ENCODE measurements around the gene CCZ1.
"Not testable (repeated sequence)": the region's sequence is repeated elsewhere in the genome, so short reads cannot be mapped to it uniquely, and the experiment has no call there.

The CCZ1 gene

DNA sequence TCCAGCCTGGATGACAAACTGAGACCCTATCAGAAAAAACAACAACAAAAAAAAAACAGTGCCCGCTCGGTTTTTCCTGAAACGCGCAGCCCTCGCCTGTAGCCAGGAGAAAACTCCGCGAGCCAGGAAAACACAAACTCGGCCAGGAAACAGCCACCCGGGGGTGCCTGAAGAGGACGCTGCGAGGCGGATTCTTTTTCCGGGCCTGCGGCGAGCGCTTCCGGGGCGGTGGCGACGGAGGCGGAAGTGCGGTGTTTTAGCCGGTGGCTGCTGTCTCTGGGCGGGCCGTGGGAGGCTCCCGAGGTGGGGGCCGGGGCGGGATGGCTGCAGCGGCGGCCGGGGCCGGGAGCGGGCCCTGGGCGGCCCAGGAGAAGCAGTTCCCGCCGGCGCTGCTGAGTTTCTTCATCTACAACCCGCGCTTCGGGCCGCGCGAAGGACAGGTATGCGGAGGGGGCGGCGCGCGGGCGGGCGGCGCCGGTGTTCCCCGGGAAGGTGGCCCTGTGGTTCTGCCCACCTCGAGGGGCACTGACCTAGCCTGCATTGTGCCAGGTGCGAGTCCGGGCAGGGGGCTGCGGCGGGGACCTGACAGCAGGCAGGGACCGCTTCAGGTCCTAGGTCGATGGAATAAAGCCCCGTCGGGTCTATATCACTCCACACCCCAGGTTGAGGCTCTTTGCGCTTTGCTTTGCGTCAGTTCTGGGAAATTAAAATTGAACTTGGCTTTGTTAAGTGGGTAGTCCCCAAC lies at the start of gene CCZ1:
Gene CCZ1 (plus strand): TSS at position 254 of the 745 bp plus-strand sequence. CDS start 67 bp downstream, at position 321.
- not testable (repeated sequence) for H3K9ac ChIP-seq (ENCODE audit: low read depth, low read length); H3K27ac ChIP-seq (ENCODE audit: low read length); H3K4me1 ChIP-seq (ENCODE audit: insufficient read depth, low read length); H3K27me3 ChIP-seq (ENCODE audit: insufficient read depth, low read length); H3K9me3 ChIP-seq (ENCODE audit: insufficient read depth, low read depth, low read length); H3K36me3 ChIP-seq (ENCODE audit: insufficient read depth, low read depth, low read length)
- peak within 1 kb of the TSS; percentile 52; the same call in 1 of the 2 replicates for H3K4me3 ChIP-seq (ENCODE audit: low read length)

DNA sequence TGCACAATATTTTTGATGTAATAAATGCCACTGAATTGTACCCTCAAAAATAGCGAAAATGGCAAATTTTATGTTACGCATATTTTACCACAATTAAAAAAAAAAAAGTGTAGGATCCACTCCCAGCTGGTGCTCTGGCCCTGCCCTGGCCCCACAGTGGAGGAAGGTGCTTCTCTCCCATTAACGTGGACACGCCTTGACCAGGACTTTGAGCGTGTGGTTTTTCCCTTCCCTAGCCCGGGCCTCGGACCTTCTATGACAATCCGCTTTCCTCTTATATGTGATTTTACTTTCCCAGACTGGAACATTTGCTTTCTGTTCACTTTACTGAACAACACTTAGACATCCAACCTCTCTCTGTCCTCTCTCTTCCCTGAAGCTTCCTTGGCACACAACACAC lies 47.6 kb upstream of the CCZ1 start:
- Histone ChIP-seq H3K36me3 (ENCODE audit: insufficient read depth, low read depth, low read length) (no peaks in the 10 kb centered on the region), H3K4me1 (ENCODE audit: insufficient read depth, low read length) (no peaks in the 10 kb centered on the region), H3K9me3 (ENCODE audit: insufficient read depth, low read depth, low read length) (no peaks in the 10 kb centered on the region)

DNA sequence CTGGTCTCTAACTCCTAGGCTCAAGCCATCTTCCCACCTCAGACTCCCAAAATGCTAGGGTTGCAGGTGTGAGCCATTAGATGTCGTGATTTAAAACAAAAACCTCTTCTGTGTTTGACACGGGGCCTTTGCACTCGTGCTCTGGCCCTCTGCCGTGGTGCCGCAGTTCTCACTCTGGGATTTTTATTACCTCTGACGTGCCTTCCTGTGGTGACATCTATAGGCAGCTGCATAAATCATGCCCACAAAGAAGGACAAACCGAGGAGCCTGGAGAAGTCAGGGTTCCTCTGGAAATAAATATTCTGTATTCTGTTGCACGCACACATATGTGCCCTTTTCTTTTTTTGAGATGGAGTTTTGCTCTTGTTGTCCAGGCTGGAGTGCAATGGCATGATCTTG lies 43.8 kb upstream of the CCZ1 start:
- Histone ChIP-seq H3K4me3 (ENCODE audit: low read length) (no peak overlapping the region), H3K27ac (ENCODE audit: low read length) (no peak overlapping the region), H3K36me3 (ENCODE audit: insufficient read depth, low read depth, low read length) (no peaks in the 10 kb centered on the region), H3K9ac (ENCODE audit: low read depth, low read length) (no peak overlapping the region), H3K4me1 (ENCODE audit: insufficient read depth, low read length) (no peaks in the 10 kb centered on the region), H3K27me3 (ENCODE audit: insufficient read depth, low read length) (no peaks in the 10 kb centered on the region), H3K9me3 (ENCODE audit: insufficient read depth, low read depth, low read length) (no peaks in the 10 kb centered on the region)

More for the DNA sequence above, 47.6 kb upstream of the CCZ1 start:
- no peak overlapping the region for H3K4me3 ChIP-seq (ENCODE audit: low read length)
- H3K27ac ChIP-seq (ENCODE audit: low read length), result no peak overlapping the region
- no peak overlapping the region for H3K9ac ChIP-seq (ENCODE audit: low read depth, low read length)
- H3K27me3 ChIP-seq (ENCODE audit: insufficient read depth, low read length), result no peaks in the 10 kb centered on the region

GRCh38 chr7:5857041-5857575 lies 41.4 kb upstream of the CCZ1 start:
- not testable (repeated sequence) for H3K9ac ChIP-seq (ENCODE audit: low read depth, low read length); H3K27me3 ChIP-seq (ENCODE audit: insufficient read depth, low read length); H3K9me3 ChIP-seq (ENCODE audit: insufficient read depth, low read depth, low read length); H3K36me3 ChIP-seq (ENCODE audit: insufficient read depth, low read depth, low read length); H3K4me1 ChIP-seq (ENCODE audit: insufficient read depth, low read length); H3K27ac ChIP-seq (ENCODE audit: low read length); H3K4me3 ChIP-seq (ENCODE audit: low read length)

GRCh38 chr7:5858494-5858893 lies 40.0 kb upstream of the CCZ1 start:
- not testable (repeated sequence) for H3K4me3 ChIP-seq (ENCODE audit: low read length); H3K9ac ChIP-seq (ENCODE audit: low read depth, low read length); H3K36me3 ChIP-seq (ENCODE audit: insufficient read depth, low read depth, low read length); H3K9me3 ChIP-seq (ENCODE audit: insufficient read depth, low read depth, low read length); H3K27ac ChIP-seq (ENCODE audit: low read length); H3K4me1 ChIP-seq (ENCODE audit: insufficient read depth, low read length); H3K27me3 ChIP-seq (ENCODE audit: insufficient read depth, low read length)

GRCh38 chr7:5861281-5861680 lies 37.3 kb upstream of the CCZ1 start:
- H3K9ac ChIP-seq (ENCODE audit: low read depth, low read length); H3K4me3 ChIP-seq (ENCODE audit: low read length); H3K36me3 ChIP-seq (ENCODE audit: insufficient read depth, low read depth, low read length); H3K27me3 ChIP-seq (ENCODE audit: insufficient read depth, low read length); H3K4me1 ChIP-seq (ENCODE audit: insufficient read depth, low read length); H3K27ac ChIP-seq (ENCODE audit: low read length); H3K9me3 ChIP-seq (ENCODE audit: insufficient read depth, low read depth, low read length): not testable (repeated sequence)

DNA sequence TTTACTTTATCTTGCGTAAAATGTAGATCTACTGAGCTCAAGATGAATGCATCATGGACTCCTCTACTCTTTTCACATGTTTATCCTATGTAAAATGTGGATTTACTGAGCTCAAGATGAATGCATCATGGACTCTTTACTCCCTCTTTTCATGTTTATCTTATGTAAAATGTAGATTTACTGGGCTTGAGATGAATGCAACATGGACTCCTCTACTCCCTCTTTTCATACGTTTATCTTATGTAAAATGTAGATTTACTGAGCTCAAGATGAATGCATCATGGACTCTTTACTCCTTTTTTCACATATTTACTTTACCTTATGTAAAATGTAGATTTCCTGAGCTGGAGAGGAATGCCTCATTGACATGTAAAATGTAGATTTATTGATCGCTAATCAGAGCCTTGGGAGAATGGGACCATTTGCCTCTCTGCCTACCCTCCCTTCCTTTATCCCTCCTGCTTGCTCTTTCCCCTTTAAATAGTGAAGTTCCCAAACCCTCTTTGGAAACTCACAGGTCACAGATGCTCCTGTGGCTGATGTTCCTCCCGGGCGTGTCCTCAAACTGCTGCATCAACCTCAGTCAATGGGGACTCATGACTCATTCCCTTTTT lies 35.7 kb upstream of the CCZ1 start:
- not testable (repeated sequence) for H3K4me3 ChIP-seq (ENCODE audit: low read length); H3K4me1 ChIP-seq (ENCODE audit: insufficient read depth, low read length); H3K9ac ChIP-seq (ENCODE audit: low read depth, low read length); H3K27me3 ChIP-seq (ENCODE audit: insufficient read depth, low read length); H3K27ac ChIP-seq (ENCODE audit: low read length); H3K9me3 ChIP-seq (ENCODE audit: insufficient read depth, low read depth, low read length); H3K36me3 ChIP-seq (ENCODE audit: insufficient read depth, low read depth, low read length)

DNA sequence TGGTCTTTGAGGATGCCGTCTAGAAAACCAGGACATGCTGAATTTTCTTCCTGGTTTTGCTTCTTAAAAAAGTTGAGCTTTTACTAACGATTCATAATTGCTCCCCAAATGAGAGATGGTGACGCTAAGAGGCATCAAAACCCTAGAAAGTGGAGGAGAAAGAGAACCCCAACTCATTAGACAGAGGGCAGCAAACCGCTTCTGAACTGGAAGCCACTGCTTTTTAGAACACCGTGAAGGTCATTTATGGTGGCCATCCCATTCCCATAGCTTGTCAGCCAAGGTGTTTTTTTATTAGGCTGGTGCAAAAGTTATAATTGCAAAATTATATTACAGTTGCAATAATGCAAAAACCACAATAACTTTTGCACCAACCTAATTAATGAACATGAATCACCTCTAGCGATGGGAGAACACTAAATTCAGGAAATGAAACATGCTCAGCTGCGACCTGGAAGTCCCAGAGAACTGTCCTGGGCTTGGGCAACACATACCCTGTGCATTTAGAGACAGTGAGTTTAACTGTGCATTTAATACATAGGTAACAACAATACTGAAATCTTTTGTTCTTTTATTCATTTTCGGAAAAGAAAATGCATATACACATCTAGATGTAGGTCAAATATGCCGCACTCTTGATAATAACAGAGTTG lies 33.1 kb upstream of the CCZ1 start:
- H3K27me3 ChIP-seq (ENCODE audit: insufficient read depth, low read length); H3K9me3 ChIP-seq (ENCODE audit: insufficient read depth, low read depth, low read length); H3K4me3 ChIP-seq (ENCODE audit: low read length); H3K36me3 ChIP-seq (ENCODE audit: insufficient read depth, low read depth, low read length); H3K27ac ChIP-seq (ENCODE audit: low read length); H3K4me1 ChIP-seq (ENCODE audit: insufficient read depth, low read length); H3K9ac ChIP-seq (ENCODE audit: low read depth, low read length): not testable (repeated sequence)

DNA sequence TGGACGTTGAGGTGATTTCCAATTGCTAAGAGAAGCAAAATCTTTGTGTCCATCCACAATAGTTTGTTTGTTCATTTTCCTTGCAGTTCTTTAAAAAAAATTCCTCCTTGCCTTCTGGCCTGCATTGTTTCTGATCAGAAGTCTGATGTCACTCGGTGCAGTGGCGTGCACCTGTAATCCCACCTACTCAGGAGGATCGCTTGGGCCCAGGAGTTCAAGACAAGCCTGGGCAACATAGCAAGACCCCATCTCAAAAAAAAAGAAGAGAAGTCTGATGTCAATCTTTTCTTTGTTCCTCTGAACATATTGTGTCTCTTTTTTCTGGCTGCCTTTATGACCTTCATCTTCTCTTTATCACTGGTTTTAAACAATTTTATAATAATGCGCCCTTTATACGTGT lies 31.5 kb upstream of the CCZ1 start:
- Histone ChIP-seq H3K9me3 (ENCODE audit: insufficient read depth, low read depth, low read length) (no peaks in the 10 kb centered on the region), H3K36me3 (ENCODE audit: insufficient read depth, low read depth, low read length) (no peaks in the 10 kb centered on the region), H3K27ac (ENCODE audit: low read length) (no peak overlapping the region), H3K4me1 (ENCODE audit: insufficient read depth, low read length) (no peaks in the 10 kb centered on the region), H3K27me3 (ENCODE audit: insufficient read depth, low read length) (no peaks in the 10 kb centered on the region), H3K9ac (ENCODE audit: low read depth, low read length) (no peak overlapping the region), H3K4me3 (ENCODE audit: low read length) (no peak overlapping the region)

DNA sequence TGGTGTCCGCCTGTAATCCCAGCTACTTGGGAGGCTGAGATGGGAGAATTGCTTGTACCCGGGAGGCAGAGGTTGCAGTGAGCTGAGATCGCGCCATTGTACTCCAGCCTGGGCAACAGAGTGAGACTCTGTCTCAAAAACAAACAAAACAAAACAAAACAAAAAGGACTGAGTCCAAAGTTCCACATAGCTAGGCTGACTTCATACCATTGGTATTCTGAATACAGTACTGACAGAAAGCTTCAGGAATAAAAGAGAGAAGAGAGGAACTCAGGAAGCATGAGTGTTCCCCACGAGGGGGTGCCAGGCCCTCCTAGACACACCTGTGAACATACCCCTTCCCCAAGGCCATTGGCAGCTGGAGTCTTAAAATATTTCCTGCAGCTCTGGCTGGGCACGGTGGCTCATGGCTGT lies 29.6 kb upstream of the CCZ1 start:
- not testable (repeated sequence) for H3K27ac ChIP-seq (ENCODE audit: low read length)

GRCh38 chr7:5869691-5870090 lies 28.8 kb upstream of the CCZ1 start:
- no peak overlapping the region for H3K4me3 ChIP-seq (ENCODE audit: low read length)
- H3K9ac ChIP-seq (ENCODE audit: low read depth, low read length), result no peak overlapping the region
- H3K27me3 ChIP-seq (ENCODE audit: insufficient read depth, low read length), result no peaks in the 10 kb centered on the region
- H3K27ac ChIP-seq (ENCODE audit: low read length), result no peak overlapping the region
- no peaks in the 10 kb centered on the region for H3K4me1 ChIP-seq (ENCODE audit: insufficient read depth, low read length)
- no peaks in the 10 kb centered on the region for H3K36me3 ChIP-seq (ENCODE audit: insufficient read depth, low read depth, low read length)
- no peaks in the 10 kb centered on the region for H3K9me3 ChIP-seq (ENCODE audit: insufficient read depth, low read depth, low read length)

More for the DNA sequence above, 29.6 kb upstream of the CCZ1 start:
- H3K4me3 ChIP-seq (ENCODE audit: low read length); H3K27me3 ChIP-seq (ENCODE audit: insufficient read depth, low read length); H3K9ac ChIP-seq (ENCODE audit: low read depth, low read length); H3K4me1 ChIP-seq (ENCODE audit: insufficient read depth, low read length); H3K36me3 ChIP-seq (ENCODE audit: insufficient read depth, low read depth, low read length); H3K9me3 ChIP-seq (ENCODE audit: insufficient read depth, low read depth, low read length): not testable (repeated sequence)

DNA sequence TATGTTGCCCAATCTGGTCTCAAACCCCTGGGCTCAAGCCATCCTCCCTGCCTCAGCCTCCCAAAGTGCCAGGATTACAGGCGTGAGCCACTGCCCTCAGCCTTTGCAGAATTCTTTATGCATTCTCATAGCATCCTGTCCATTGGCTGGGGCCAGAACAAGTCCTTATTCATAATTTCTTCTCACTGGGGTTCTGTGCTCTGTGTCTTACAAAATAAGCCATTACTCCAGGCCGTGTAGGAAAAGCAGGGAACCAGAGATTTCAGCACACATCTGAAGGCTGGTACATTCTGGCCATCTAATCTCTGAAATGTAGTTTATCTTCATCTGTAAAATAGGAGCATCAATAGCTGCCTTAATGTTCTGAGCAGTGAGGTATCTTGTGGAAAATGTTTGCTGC lies 28.2 kb upstream of the CCZ1 start:
- H3K4me1 ChIP-seq (ENCODE audit: insufficient read depth, low read length), result no peaks in the 10 kb centered on the region
- H3K27me3 ChIP-seq (ENCODE audit: insufficient read depth, low read length), result no peaks in the 10 kb centered on the region
- H3K4me3 ChIP-seq (ENCODE audit: low read length), result no peak overlapping the region
- no peaks in the 10 kb centered on the region for H3K36me3 ChIP-seq (ENCODE audit: insufficient read depth, low read depth, low read length)
- H3K9ac ChIP-seq (ENCODE audit: low read depth, low read length), result no peak overlapping the region
- H3K27ac ChIP-seq (ENCODE audit: low read length), result no peak overlapping the region
- no peaks in the 10 kb centered on the region for H3K9me3 ChIP-seq (ENCODE audit: insufficient read depth, low read depth, low read length)
